Activated CD4-positive, alpha-beta T cell treated with anti-CD3 and anti-CD28 coated beads, Interleukin-2, amount 50 U/mL, for 16 hours (primary cell): Measurements from ENCODE around the gene SLC12A8.
"Not testable (repeated sequence)": the region's sequence is repeated elsewhere in the genome, so short reads cannot be mapped to it uniquely, and the experiment has no call there.

ENCODE experiments used
- DNase-seq: peaks from one replicate; pipeline ENCODE4 v3.0.0-alpha.2; 2020

SLC12A8 gene

DNA sequence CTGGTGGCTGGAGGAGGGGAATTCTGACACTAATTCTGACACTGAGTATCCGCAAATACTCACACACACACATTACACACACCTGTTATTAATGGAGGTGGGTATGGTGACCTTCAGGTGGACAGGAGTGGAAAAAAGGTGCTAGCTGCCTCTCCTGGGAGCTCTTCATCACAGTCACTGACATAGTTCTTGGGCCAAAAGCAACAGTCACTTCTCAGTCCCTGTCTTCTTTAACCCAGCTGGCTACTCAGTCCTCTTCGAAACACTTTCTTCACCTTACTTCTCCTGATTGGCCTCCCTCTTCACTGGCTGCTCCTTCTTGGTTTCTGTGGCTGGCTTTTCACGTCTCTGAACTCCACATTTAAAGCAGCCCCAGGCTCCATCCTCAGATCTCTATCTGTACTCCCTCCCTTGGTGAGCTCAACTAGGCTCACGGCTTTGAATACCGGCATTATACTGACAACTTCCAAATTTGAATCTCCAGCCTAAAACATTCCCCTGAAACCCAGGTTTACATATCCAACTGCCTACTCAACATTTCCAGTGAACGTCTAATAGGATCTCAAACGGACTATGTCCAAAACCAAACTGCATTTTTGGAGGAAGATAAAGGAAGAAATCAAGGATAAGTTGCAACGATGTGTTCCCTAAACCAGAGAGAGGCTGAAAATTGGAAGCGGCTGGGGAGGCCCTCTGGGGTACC, 103.6 kb downstream of the SLC12A8 start:
- no peak for DNase-seq

DNA sequence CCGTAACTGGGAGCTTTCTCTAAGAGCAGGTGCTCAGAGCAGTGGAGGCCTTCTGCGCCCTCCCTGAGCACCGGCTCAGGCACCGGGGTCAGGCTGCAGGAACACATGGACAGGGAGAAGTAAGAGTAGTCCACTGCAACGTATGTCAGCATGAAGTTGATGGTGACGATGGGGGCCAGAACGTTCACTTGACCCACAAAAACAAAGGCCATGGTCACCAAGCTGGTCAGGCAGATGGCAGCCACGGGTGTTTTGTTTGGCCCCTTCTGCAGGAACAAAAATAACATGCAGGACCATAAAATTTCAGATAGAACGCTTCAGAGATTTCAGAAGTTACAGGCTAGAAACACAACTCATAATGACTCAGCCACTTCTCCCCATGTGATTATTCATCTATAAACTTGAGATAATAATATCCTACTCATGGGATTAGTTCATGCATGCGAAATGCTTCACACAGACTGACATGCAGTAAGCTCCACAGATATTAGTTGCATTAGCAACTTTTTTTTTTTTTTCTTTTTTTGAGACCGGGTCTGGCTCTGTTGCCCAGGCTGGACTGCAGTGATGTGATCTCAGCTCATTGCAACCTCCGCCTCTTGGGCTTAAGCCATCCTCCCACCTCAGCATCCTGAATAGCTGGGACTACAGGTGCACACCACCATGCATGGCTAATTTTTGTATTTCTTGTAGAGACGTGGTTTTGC, 104.5 kb downstream of the SLC12A8 start:
- DNase-seq = peak; percentile 68

DNA sequence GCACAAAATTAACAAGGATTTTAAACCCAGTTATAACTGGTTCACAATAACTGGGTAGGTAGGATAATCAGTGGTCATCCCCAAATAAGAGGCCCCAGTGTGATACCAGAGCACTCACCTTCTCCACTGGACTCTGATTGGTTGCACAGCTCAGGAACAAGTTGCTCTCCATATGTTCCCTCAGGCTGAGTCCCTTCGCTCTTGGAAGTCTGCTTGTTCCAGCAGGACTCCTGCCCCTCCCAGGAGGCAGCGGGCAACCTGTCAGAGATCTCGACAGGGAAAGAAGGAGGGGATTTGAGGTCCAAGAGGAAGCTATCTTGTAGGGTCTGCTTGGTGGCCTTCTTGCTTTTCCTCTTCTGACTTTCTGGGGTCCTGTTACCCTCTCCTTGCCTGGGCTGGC, 105.2 kb downstream of the SLC12A8 start:
- DNase-seq = no peak

DNA sequence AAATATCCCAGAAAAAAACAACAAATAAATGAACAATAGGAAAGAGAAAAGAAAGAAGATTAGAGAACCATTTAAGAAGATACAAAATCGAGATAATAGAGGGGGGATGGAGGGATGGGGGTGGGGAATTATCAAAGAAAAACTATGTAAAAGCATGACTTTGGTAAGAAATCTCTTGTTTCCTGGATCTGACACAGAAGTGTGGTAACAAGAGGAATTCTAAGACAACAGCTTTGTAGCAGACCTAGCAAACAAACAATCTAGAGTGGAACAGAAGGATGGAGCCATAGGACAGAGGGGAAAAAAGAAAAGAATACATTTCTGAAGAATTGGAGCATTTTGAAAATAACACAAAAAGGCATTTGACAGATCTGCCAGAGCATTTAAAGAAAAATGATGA, 107.4 kb downstream of the SLC12A8 start:
- no peak for DNase-seq

DNA sequence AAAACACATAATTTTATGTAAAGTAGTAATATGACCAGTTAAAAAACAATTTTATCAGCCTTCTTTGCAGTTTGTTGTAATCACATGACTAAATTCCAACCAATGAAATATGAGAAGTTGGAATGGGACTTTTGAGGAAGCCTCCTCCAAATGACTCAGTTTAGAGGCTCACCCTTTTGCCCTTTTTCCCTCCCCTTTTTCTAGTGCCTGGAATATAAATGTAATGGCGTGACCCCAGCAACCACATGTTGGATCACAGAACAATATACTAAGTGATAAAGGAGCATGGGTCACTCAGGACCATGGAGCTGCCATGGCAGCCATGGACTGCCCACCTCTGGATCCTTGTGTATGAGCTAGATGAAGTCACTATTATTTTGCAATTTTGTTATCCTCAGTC, 107.9 kb downstream of the SLC12A8 start:
- no peak for DNase-seq

DNA sequence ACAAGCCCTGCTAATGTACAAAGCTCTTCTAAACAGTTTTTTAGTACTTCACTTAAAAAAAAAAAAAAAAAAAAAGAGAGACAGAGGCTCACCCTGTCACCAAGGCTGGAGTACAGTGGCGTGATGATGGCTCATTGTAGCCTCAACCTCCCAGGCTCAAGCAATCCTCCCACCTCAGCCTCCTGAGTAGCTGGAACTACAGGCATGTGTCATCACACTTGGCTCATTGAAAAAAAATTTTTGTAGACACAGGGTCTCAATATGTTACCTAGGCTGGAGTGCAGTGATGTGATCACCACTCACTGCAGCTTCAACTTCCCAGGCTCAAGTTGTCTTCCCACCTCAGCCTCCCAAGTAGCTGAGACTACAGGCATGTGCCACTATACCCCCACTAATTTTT, 109.1 kb downstream of the SLC12A8 start:
- no peak for DNase-seq

DNA sequence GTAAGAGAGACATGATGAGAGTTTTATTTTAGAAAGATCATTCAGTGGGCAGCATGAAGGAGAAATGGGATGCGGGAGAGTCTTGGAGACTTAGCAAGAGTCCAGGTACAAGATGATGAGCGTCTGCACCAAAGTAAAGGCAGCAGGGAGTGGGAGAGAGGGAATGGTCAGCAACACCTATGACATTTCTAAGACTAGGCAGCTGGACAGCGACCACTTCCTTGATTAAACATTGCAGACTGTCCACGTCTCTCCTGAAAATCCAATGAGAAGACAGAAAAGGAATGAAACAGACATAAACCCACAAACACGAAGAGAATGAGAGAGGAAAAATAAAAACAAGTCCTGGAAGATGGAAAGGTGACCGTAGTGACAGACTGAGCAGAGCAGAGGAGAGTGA, 110.1 kb downstream of the SLC12A8 start:
- DNase-seq = no peak

DNA sequence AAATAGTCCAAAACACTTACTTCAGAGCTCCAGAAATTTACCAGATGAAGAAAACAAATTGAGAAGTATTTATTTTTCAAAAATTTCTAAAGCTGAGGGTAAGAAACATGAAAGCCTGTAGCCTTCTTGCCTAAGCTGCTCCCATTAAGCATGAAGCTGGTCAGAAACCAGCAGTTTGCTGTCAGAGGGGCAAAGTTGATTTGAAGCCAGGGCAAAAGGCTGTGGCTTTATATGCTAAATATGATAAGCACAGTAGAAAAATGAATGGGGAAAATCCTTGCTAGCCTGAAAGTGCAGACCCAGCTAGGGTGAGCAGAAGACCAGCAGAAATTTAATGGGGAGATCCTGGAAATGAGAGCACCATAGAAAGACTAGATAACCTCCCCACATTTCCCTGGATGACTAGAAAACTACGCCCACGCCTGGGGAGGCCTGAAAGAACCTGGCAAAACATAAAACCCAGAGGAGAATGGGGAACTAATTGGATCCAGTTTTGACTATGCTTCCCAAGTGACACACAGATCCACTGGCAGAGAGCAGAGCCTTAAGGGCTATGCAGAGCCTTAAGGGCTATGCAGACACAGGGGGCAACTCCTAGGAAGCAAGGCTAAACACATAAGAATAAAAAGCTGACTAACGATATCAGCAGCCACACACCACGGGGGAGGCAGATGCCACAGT, 113.8 kb downstream of the SLC12A8 start:
- DNase-seq = no peak

DNA sequence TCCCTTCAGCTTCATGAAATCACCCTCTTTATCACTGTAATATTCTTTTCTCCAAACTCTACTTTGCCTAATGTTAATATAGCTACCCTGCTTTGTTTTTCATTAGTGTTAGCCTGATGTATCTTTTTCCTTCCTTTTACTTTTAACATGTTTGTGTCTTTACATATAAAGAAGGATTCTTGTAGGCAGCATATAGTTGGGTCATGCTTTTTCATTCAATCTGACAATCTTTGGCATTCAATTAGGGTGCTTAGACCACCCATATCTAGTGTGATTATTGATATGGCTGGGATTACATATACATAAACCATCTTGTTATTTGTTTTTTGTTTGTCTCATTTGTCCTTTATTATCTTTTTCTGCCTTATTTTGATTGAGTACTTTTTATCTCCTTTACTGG, 121.9 kb downstream of the SLC12A8 start:
- no peak for DNase-seq

DNA sequence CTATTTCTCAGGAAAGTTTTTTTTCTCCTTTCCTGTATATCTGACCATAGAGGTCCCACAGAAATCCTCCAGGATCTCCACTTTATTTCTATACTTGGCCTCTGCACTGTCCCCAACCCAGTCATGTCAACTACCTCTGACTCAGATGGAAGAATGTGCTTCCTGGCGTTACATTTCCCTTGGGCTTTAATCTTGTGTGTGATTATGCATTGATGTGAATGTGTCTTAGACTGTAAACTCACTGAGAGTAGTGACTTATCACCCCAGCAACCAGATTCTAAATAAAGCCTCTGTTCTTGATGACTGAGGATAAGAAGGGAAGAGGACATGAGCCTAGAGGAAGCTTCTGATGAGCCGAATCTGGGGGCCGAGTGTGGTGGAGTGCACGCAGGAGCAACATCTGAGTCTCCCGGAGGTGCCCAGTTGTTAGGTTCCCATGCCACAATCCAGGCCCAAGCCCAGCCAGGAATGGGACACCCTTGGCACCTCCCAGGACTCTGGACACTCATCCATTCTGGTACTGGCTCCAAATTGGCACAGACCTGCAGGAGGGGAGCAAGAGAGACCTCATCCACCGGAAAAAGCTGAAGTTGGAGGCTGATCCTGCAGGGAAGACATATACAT, 124.7 kb downstream of the SLC12A8 start:
- no peak for DNase-seq

DNA sequence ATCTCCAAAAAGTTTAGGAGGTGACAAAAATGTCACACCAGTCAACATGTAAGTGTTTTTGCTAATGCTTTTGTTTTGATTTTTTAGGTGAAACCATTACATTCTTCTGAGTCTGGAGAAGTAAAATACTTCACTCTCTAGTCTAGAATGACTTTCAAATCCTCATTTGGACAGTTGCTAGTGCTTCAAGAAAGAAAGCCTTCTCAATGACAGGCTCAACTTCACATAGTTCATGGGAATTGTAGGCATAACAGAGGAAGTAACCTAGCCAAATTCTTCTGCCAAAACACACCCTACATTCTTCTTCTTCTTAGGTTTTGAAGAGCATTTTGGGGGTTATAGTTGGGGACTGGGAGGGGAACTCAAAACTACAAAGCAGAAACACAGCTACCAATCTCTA, 127.4 kb downstream of the SLC12A8 start:
- DNase-seq = no peak

DNA sequence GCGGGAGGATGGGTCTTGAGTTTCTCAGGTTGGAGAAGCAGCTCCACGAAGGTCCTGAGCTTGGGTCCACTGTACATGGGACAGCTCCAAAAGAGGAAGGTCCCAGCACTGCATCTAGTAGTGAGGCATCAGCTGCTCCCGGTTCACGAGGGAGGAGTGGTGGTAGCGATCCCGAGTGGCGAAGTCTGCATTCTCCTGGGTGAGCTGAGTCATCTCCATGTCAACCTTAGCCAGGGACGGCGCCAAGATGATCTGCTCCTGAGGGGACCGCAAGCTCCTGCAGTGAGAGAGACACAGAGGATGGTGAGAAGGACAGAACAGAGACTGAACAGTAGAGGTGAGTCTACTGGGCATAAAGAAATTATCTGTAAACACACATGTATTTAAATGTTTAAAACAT, 128.8 kb downstream of the SLC12A8 start:
- DNase-seq = no peak

DNA sequence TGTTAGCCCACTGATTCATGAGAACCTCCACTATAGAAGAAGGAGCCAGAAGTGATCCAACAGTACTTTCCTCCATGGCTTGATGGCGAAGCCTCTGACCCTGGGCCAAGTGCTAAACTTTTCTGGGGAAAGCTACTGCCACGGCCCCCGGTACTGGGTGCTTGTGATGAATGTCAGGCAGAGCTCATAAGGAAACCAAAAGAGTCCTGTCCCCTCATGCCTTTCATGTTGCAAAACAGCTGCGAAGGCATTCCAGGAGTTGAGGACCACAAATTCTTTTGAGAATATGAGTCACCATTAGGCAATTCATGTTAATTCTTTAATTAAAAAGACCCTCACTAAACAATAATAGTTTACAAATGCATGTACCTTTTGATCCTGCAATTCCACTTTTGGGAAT, 130.2 kb downstream of the SLC12A8 start:
- DNase-seq = not testable (repeated sequence)

DNA sequence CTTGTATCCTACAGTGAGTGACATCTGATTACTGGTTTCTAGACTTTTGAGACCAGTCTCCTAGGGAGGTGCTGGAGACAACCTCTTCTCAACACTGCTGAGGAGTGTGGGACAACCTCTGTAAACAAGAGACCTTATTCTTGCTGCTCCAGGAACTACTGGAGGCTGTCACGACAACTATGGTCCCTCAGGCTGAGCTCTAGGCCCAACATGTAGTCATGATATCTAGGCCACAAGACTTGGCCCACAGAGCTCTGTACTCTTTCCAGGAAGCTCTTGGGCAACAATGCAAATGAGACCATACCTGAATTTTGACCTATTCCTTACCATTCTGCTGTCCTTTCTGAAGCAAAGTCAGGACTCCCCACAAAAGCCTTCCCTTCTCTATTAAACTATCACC, 132.5 kb downstream of the SLC12A8 start:
- no peak for DNase-seq

DNA sequence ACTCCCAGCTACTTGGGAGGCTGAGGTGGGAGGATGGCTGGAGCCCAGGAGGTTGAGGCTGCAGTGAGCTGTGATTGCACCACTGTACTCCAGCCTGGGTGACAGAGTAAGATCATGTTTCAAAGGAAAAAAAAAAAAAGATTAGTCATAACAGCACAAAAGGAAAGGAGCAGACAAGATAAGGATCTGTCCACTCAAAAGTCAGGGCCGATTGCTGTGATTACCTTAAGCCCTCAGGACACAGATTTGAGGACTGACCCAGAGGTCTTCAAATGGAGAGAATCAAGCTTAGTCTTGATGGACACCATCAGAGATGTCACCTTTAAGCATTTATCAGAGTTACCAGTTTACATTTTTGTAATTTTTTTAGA, 132.9 kb downstream of the SLC12A8 start:
- no peak for DNase-seq

DNA sequence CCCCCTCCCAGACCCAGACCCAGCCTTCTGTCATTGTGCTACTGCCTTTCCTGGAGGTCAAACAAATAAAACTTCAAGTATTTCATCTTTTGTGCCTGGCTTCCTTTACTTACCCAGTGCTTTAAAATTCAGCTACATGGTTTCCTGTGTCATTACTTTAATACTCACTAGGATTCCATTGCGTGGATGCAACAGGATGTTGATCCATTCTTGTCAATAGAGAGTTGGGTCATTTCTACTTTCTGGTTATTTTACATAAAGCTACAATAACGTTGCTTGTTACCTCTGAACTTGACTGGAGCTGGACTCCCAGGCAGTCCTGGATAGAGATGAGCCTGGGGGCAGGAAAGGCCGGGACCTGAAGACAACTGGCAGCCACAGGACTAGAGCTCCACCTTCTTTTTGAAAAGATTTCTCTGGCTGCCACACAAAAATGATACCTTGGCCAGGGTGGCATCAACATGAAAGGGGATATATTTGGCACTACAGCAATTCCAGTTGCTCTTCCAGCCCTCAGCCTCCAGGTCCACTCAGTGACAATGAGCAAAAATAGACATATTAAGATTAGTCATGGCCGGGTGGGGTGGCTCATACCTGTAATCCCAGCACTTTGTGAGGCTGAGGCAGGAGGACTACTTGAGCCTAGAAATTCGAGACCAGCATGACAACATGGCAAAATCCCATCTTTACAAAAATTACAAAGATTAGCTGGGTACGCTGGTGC, 133.4 kb downstream of the SLC12A8 start:
- no peak for DNase-seq

DNA sequence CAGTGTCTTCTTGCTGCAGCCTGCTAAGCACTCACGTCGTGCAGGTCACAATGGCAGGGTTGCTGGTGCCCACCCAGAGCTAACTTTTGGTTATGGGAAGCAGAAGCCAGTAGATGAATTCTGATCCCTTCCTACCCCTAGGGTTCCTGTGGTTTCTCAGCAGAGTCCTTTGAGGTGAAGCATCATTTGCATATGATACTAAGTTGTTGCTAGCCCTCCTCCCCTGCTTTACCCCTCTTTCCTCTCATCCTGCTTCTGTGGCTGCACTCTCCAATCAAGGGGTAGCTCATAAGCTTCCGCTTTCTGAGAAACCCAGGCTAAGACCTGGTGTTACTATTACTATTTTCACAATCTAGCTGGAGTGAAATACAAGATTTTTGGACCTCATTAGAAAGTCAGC, 134.7 kb downstream of the SLC12A8 start:
- no peak for DNase-seq

DNA sequence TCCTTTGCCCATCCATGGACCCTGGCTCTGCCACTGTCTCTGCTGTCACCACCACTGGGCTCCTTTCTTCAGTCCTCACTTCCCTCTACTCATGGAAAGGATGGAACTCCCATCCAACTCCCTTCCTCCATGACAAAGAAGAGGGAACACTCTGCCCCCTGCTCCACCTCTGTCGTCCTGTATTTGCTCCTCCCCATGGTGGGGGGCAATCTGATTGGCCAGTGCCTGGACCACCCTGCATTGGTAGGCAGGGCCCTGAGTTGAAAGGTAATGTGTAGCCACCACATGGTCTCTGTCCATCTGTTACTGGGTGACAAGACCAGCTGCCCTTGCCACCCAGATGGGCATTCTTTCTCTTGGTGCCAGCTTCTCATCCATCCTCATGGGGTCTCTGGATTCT, 136.1 kb downstream of the SLC12A8 start:
- no peak for DNase-seq

DNA sequence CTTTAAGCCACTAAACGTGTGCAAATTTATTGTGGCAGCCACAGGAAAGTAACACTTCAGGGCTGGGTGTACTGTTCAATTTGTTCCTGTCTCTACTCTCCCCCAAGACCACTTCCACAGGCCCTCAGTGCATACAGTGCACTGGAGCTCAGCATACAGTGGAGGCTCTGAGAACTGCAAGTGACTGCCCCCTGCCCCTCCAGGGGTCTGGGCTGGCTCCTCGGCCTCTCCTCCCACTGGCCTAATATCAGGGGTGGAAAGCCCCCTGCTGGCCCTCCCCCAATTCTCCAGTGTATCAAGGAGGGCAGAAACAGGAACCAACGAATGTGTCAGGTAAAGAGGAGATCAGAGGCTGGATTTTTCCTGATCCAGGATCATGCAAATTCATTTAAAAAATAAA, 136.8 kb downstream of the SLC12A8 start:
- no peak for DNase-seq

DNA sequence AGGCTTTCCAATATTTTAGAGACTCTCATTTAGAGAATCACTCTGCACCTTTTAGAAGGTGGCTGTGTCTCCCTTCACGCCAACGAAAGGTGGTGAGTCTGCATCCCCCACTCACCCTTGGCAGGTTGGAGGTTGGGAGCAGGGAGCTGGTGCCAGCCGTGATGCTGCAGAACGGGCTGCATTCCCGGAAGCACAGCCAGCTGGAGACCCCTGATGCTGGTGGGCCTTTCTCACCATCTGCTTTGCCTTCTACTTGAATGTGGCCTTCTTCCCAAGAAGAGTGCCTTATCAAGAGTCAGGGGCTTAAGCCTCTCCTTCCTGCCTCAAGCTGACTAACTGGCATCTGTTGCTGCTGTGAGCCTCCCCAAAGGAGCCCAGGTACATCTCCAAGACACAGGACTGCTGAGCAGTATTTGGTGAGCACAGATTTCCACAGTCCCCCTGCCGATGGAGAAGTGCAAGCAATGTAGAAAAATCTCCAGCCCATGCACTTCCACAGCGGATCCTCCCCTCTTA, 139.1 kb downstream of the SLC12A8 start:
- no peak for DNase-seq

DNA sequence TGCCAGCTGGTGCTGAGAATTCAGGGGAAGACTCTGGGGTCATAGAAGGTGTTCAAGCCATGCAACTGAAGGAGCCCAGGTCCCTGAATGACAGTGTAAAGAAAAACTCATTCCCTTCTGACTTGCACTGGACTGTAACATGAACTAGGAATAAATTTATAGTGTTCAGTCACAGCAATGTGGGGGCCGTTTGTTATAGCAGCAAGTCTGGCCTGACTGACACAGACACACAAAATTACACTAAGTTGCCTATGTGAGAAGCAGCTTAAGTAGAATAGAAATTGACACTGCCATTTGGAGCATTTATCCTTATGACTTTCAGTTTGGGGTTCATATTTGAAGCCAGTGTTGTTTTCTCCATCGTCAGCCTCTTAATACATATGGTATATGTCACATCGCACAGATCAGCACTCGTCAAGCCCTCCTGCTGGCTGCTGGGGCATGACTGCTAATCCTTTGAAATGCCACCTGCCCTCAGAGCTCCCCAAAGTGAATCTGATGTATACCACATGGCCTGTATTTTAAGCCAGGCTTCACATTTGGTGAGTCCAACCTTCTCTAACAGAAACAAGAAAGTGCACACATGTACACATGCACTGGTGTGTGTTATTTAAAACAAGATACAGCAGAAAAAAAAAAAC, 139.7 kb downstream of the SLC12A8 start:
- DNase-seq = no peak

DNA sequence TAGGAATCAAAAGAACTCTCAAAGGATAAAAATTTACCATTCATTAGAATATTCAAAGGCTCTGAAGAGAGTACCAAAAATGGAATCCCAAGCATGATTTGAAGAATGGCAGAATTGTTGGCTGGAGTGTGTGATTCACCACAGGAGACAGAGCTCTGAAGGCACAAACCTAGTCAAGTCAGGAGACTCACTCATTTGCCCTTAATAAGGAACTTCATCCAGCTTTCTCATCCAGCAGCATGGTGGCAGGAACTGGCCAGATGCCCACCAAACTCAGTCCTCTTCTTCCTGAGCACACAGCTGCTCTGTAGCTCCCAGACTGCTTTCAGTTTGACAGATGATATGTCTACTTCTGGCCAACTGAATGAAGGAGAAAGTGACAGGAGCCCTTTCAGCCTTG, 140.2 kb downstream of the SLC12A8 start:
- no peak for DNase-seq
